AG09319 (cell line): ENCODE results near the gene ASB5.
"Not testable (repeated sequence)": the region's sequence is repeated elsewhere in the genome, so short reads cannot be mapped to it uniquely, and the experiment has no call there.

Source experiments
- DNase-seq: peaks from one replicate; pipeline ENCODE4 v3.0.0-alpha.2; 2010; ENCODE audit warnings: low read depth; ENCODE audit errors: extremely low read depth
- TF ChIP-seq, protein P1 (sequence below): IDR thresholded peaks from 2 replicates; pipeline ENCODE4 v1.5.1; 2011; ENCODE audit warnings: low read depth, mild to moderate bottlenecking, inconsistent platforms, low read length, moderate library complexity

The ASB5 gene

DNA sequence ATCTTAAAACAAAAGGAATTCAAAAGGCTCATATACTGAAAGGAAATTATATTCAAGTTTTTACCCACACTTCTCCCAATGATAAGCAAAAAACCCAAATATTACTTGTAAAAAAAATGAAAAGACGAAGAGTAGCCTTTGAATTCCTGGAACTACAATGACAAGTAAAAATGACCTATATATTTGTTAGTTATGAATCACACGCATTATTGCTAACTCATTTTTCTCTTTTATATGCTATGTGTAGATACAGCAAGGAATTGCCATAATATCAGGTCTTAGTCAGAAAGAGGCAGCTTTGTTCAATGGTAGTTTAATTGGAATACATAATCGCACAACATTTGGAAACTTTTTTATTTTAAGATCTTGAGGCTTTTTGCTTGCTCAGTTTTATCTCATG is 22.7 kb upstream of the ASB5 start:
- no peak for DNase-seq
- TF ChIP-seq, protein P1, sequence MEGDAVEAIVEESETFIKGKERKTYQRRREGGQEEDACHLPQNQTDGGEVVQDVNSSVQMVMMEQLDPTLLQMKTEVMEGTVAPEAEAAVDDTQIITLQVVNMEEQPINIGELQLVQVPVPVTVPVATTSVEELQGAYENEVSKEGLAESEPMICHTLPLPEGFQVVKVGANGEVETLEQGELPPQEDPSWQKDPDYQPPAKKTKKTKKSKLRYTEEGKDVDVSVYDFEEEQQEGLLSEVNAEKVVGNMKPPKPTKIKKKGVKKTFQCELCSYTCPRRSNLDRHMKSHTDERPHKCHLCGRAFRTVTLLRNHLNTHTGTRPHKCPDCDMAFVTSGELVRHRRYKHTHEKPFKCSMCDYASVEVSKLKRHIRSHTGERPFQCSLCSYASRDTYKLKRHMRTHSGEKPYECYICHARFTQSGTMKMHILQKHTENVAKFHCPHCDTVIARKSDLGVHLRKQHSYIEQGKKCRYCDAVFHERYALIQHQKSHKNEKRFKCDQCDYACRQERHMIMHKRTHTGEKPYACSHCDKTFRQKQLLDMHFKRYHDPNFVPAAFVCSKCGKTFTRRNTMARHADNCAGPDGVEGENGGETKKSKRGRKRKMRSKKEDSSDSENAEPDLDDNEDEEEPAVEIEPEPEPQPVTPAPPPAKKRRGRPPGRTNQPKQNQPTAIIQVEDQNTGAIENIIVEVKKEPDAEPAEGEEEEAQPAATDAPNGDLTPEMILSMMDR: no peak

DNA sequence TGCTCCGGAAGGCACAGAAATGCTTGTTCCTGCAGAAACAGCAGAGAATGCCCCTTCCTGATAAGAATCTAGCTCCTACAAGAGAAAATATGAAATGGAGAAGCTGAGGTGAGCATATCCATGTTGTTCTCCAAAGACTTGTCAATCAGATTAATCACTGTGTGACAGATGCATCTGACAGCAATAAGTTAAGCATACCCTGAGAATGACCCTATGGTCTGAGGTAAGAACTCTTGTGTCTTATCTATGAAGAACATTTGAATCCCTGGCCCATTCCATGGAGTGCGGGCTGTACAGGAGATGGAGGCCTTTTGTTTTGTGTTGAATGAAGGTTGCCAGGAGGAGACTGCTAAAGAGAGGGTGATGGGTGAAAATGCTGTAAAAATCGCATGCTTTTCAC is 21.5 kb upstream of the ASB5 start:
- no peak for DNase-seq
- TF ChIP-seq, protein P1: no peak

DNA sequence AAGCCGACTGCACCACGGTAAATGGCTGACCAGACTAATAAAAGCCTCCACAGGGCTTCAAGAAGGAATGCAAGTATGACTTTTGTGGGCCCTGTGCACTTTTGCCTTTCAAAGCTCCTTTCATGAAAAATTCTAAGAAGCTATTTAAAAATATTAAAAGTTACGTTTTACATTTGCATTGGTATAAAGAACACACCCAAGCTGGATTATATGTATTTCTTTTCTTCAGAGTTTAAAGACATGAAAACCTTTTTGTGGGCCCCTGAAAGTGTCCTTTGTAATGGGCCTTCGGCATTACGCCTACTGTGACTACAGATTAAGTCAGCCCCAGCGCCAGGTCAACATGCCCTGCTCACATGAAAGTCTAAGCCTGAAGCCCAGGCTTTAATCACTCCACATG is 20.5 kb upstream of the ASB5 start:
- no peak for DNase-seq
- TF ChIP-seq, protein P1: no peak

DNA sequence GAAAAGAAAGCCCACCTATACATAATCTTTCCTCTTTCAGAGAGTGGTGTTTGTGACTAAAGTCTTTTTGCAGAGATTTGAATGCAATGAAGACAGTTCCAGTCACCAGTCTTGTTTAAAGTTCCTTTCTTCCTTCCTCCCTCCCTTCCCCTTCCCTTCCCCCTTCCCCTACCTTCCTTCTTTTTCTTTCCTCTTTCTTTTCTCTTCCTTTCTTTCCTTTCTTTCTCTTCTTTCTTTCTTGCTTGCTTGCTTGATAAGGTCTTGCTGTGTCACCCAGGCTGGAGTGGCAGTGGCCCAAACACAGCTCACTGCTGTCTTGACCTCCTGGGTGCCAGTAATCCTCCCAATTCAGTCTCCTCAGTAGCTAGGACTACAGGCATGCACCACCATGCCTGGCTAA is 19.0 kb upstream of the ASB5 start:
- DNase-seq: no peak
- TF ChIP-seq, protein P1: no peak

DNA sequence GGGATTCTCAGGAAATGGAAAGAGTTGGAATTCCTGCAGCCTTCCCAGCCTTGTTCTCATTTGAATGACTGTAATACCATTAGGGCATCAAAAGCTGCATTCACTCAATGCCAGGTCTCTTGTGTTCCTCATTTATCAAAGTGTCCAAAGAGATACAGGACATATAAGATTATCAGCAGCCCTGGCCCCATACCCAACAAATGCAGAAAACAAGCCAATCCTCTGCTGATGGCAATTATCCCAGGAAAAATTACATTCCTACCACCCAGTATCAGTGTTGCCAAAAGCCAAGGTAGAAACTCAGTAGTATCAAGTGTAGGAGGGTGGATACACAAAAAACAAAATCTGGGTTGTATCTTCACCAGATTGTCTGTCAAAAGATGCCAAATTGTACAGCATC is 18.5 kb upstream of the ASB5 start:
- TF ChIP-seq, protein P1: no peak
- no peak for DNase-seq

DNA sequence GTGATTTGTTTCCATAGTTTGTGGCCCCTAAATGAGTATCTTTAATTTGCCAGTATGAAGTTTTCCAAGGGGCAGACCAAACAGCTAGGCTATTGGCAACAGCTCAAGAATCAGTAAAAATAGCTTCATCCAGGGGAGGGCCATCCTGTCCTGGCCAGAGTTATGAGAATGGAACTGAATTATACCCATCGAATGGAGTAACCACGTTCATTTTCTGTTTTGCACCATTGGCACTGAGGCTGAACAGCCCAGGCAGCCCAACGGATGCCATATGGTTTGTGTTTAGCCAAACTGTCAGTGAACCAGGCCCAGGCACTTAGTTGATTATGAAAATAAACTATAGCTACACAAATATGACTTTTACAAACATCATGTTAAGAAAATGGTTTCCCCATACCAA is 17.7 kb upstream of the ASB5 start:
- DNase-seq: peak; percentile 73
- TF ChIP-seq, protein P1: no peak

DNA sequence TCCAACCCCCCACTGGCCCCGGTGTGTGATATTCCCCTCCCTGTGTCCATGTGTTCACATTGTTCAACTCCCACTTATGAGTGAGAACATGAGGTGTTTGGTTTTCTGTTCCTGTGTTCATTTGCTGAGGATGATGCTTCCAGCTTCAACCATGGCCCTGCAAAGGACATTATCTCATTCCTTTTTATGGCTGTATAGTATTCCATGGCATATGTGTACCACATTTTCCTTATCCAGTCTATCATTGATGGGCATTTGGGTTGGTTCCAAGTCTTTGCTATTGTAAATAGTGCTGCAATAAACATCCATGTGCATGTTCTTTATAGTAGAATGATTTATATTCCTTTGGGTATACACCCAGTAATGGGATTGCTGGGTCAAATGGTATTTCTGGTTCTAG is 10.5 kb upstream of the ASB5 start:
- DNase-seq: not testable (repeated sequence)

DNA sequence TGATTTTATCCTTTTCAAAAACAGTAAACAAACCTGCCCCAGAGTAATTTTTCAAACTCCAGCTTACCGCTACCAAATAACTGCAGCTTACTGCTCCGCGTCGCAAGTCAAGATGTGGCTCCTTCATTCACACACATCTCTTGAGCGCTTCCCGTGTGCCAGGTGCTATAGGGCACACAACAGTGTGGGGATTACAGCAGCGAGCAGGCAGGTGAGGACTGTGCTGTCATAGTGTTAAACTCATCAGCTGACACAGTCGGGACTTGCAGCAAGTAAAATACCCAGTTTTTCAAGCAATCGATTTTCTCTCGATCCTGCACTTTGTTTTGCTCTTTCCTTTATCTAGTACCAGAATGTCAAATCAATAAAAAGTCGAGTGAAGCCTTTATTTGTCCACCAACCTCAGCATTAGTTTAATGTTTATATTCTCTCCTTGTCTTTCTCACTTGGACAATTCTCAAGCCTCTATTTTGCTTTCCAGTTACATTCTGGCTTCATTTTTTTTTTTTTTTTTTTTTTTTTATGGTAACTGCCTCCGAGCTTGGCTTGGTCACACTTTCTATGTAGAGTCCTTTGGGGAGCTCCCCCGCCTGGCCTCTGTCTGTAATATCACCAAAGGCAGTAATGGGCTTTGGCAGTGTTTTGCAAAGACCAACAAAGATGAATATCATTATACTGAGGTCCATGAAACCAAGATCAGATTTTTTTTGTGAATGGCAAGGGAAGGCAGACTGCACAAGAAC is 8.3 kb upstream of the ASB5 start:
- TF ChIP-seq, protein P1: peak; percentile 66
- DNase-seq: no peak
